Body of pancreas (tissue), 4 donors: ENCODE data around the gene NEK10.

ENCODE experiments used
- CTCF ChIP-seq, 7 experiments: fragments of 450-650 bp in 4 of 7; fragments of 200-600 bp in 3 of 7; sonication (generic) in 3 of 7; IDR thresholded peaks; one replicate each; pipeline ENCODE4 v1.5.1; 2016 to 2019; ENCODE audit warnings: antibody characterized with exemption in 7 of 7
- POLR2A ChIP-seq, 3 donors: fragments of 450-650 bp; IDR thresholded peaks; one replicate each; pipeline ENCODE4 v1.6.1; 2016; ENCODE audit warnings: antibody characterized with exemption in 3 of 3, mild to moderate bottlenecking in 2 of 3

GRCh38 chr3:27368831-27369607 is at the start of gene NEK10:
- TF ChIP-seq CTCF (IDR thresholded peaks at IDR 0.05) = peak in 1 of 7 experiments; percentile 17
- no peak for TF ChIP-seq POLR2A (IDR thresholded peaks at IDR 0.05)
